Transverse colon (tissue), 4 donors: ENCODE results near the gene TRAIP. TPM values are rescaled to one million over a fixed set of nuclear protein-coding genes. Genes with fewer than 3 reads are reported as not detected.

Experiments
- DNase-seq: peaks from one replicate; pipeline ENCODE4 v3.0.0-alpha.2; 2019
- H3K27ac ChIP-seq, 4 donors: fragments of 200-600 bp; sonication (generic); 2 replicates each; pipeline ENCODE4 v1.5.1; 2016 to 2018; ENCODE audit warnings: inconsistent platforms in 4 of 4
- H3K27me3 ChIP-seq: fragments of 200-600 bp; sonication (generic); 2 replicates; pipeline ENCODE4 v1.5.1; 2017; ENCODE audit warnings: inconsistent platforms
- H3K36me3 ChIP-seq, 4 donors: fragments of 200-600 bp; sonication (generic); 2 replicates each; pipeline ENCODE4 v1.5.1; 2017 to 2019; ENCODE audit warnings: inconsistent platforms in 4 of 4
- H3K4me1 ChIP-seq, 4 donors: fragments of 200-600 bp; sonication (generic); 2 replicates each; pipeline ENCODE4 v1.5.1; 2017 to 2020; ENCODE audit warnings: inconsistent platforms in 4 of 4
- H3K4me3 ChIP-seq, 4 donors: fragments of 200-600 bp; sonication (generic); 1 replicate in 1 of 4; 2 replicates in 3 of 4; pipeline versions ENCODE4 v1.5.1 to v1.6.1; 2017 to 2019; ENCODE audit warnings: inconsistent platforms in 4 of 4
- H3K9me3 ChIP-seq, 2 donors: fragments of 200-600 bp; sonication (generic); 2 replicates each; pipeline ENCODE4 v1.5.1; 2017 to 2019; ENCODE audit warnings: inconsistent platforms in 2 of 2
- CTCF ChIP-seq, 5 experiments: fragments of 200-600 bp in 3 of 5; fragments of 450-650 bp in 2 of 5; sonication (generic) in 3 of 5; IDR thresholded peaks; 1 replicate in 2 of 5; 2 replicates in 3 of 5; pipeline ENCODE4 v1.5.1; 2016 to 2017; ENCODE audit warnings: antibody characterized with exemption in 5 of 5, inconsistent platforms in 3 of 5, mild to moderate bottlenecking in 2 of 5, moderate library complexity in 1 of 5
- EP300 ChIP-seq: sonication (generic); formaldehyde crosslinking; IDR thresholded peaks from one replicate; pipeline ENCODE4 v1.6.1; 2017; ENCODE audit warnings: antibody characterized with exemption, low read depth
- POLR2A ChIP-seq: fragments of 450-650 bp; IDR thresholded peaks from one replicate; pipeline ENCODE4 v1.6.1; 2016; ENCODE audit warnings: antibody characterized with exemption, mild to moderate bottlenecking, moderate library complexity
- POLR2AphosphoS5 ChIP-seq, 3 donors: sonication (generic); formaldehyde crosslinking; IDR thresholded peaks; one replicate each; pipeline ENCODE4 v1.6.1; 2016; ENCODE audit warnings: antibody characterized with exemption in 3 of 3
- WGBS, 2 donors: methylation state at CpG; one replicate each; pipeline ENCODE4 v1.1.5; 2018; ENCODE audit warnings: low coverage in 1 of 2; 5-methylcytosine and 5-hydroxymethylcytosine counted together
- in situ Hi-C, 4 donors: fragments of 200-750 bp; cut with MboI; loops; one replicate each; pipeline versions ENCODE4 v1.15.0 to v1.15.1; 2017; ENCODE audit warnings: low sequenced_read_pairs in 3 of 4, low pct_ligation_motif_present in 1 of 4, low pct_unique_long_range_greater_than_20kb in 1 of 4
- intact Hi-C: fragments of 100-400 bp; cut with DNase I; formaldehyde crosslinking; loops from one replicate; pipeline ENCODE4 v1.15.1; 2023; ENCODE audit warnings: low total_unique reads
- total RNA-seq, 4 donors: library from RNA; depleted of rRNA; stranded (reverse); fragments of >200 nt; gene quantifications; one replicate each; pipeline ENCODE4 v1.1.0, GENCODE V29; 2016

The TRAIP gene
- total RNA-seq, 4 donors from 2014 or later, result 1.2 to 1.7 (median 1.6) TPM

GRCh38 chr3:49899815-49900214 lies 43.5 kb upstream of the TRAIP start:
- Histone ChIP-seq H3K36me3 (peaks cover 0 to 8% (median 3%) of the 10 kb centered on the region in 4 donors), H3K9me3 (no peaks in the 10 kb centered on the region), H3K27me3 (no peaks in the 10 kb centered on the region), H3K4me1 (peaks cover 16 to 47% (median 45%) of the 10 kb centered on the region in 4 donors), H3K4me3 (peak overlapping the region in 1 of 4 donors; percentile 25), H3K27ac (peak overlapping the region; percentile 83 to 86 (median 85))
- DNase-seq, result no peak
- intact Hi-C loops, result loop anchor here (10.0 kb wide), 1 partner anchor 195 kb away; no protein-coding TSS in a partner anchor
- in situ Hi-C loops, result no loop called here
- TF ChIP-seq POLR2AphosphoS5 (IDR thresholded peaks at IDR 0.05), result no peak
- no peak for TF ChIP-seq CTCF (IDR thresholded peaks at IDR 0.05)
- no peak for TF ChIP-seq POLR2A
- no peak for TF ChIP-seq EP300
- WGBS, 2 donors, result 85% methylated on average over 5 of the region's 5 CpGs; no CpG with 5 or more reads in 1 of the 2 donors

- in situ Hi-C loops, result no loop called here
Observed at GRCh38 chr3:49898991-49899390, 42.6 kb upstream of the TRAIP start.

GRCh38 chr3:49896345-49896744 lies 40.0 kb upstream of the TRAIP start:
- no peak overlapping the region for H3K4me3 ChIP-seq
- peaks cover 6 to 18% (median 15%) of the 10 kb centered on the region in 4 donors for H3K4me1 ChIP-seq
- no peak for DNase-seq
- in situ Hi-C loops (no loop called here), intact Hi-C loops (no loop called here)
- no peak overlapping the region for H3K27ac ChIP-seq
- peaks cover 0 to 8% (median 3%) of the 10 kb centered on the region in 4 donors for H3K36me3 ChIP-seq
- no peaks in the 10 kb centered on the region for H3K27me3 ChIP-seq
- H3K9me3 ChIP-seq, result no peaks in the 10 kb centered on the region
- 81% methylated on average over 5 of the region's 5 CpGs; no CpG with 5 or more reads in 1 of the 2 donors for WGBS, 2 donors
- no peak for TF ChIP-seq CTCF (IDR thresholded peaks at IDR 0.05)

More at GRCh38 chr3:49898991-49899390, 42.6 kb upstream of the TRAIP start:
- Histone ChIP-seq H3K9me3 (no peaks in the 10 kb centered on the region), H3K27me3 (no peaks in the 10 kb centered on the region), H3K27ac (no peak overlapping the region), H3K4me3 (no peak overlapping the region), H3K36me3 (peaks cover 0 to 8% (median 3%) of the 10 kb centered on the region in 4 donors), H3K4me1 (peaks cover 12 to 40% (median 38%) of the 10 kb centered on the region in 4 donors)
- DNase-seq, result no peak
- WGBS, 2 donors, result 74% methylated on average over 6 of the region's 6 CpGs; no CpG with 5 or more reads in 1 of the 2 donors
- TF ChIP-seq EP300 (no peak), POLR2AphosphoS5 (IDR thresholded peaks at IDR 0.05) (no peak), CTCF (IDR thresholded peaks at IDR 0.05) (no peak), POLR2A (no peak)
- intact Hi-C loops, result no loop called here

GRCh38 chr3:49895791-49896190 lies 39.4 kb upstream of the TRAIP start:
- no peaks in the 10 kb centered on the region for H3K27me3 ChIP-seq
- intact Hi-C loops (no loop called here), in situ Hi-C loops (no loop called here)
- H3K4me1 ChIP-seq, result peaks cover 6 to 12% (median 10%) of the 10 kb centered on the region in 4 donors
- 92% methylated on average over 9 of the region's 9 CpGs; no CpG with 5 or more reads in 1 of the 2 donors for WGBS, 2 donors
- peaks cover 0 to 8% (median 3%) of the 10 kb centered on the region in 4 donors for H3K36me3 ChIP-seq
- no peak overlapping the region for H3K27ac ChIP-seq
- no peaks in the 10 kb centered on the region for H3K9me3 ChIP-seq
- no peak for DNase-seq
- no peak overlapping the region for H3K4me3 ChIP-seq
- no peak for TF ChIP-seq POLR2AphosphoS5 (IDR thresholded peaks at IDR 0.05)
- no peak for TF ChIP-seq POLR2A
- TF ChIP-seq EP300, result no peak
- no peak for TF ChIP-seq CTCF (IDR thresholded peaks at IDR 0.05)
